Measurements from ENCODE around the gene BTBD16. TPM values are rescaled to one million over a fixed set of nuclear protein-coding genes. Genes with fewer than 3 reads are reported as not detected.

Gene BTBD16
- total RNA-seq, 2 donors from 2014 or later = not detected

- WGBS, 2 donors = 54 to 70% methylated on average over 7 to 8 of the region's 8 CpGs
Observed at GRCh38 chr10:122296363-122297120, 25.4 kb downstream of the BTBD16 start.

GRCh38 chr10:122297583-122297982 lies 26.5 kb downstream of the BTBD16 start:
- TF ChIP-seq POLR2A (IDR thresholded peaks at IDR 0.05) (no peak), CTCF (IDR thresholded peaks at IDR 0.05) (no peak)
- 63 to 66% methylated on average over 8 of the region's 8 CpGs for WGBS, 2 donors

More at GRCh38 chr10:122296363-122297120, 25.4 kb downstream of the BTBD16 start:
- Histone ChIP-seq H3K27ac (no peak overlapping the region), H3K4me1 (peaks cover 13% of the 10 kb centered on the region), H3K27me3 (no peaks in the 10 kb centered on the region), H3K9me3 (no peaks in the 10 kb centered on the region), H3K36me3 (replicated peaks in 1 of 2; ENCODE audit: insufficient read depth in 1 of 2, low read depth in 2 of 2) (no peaks in the 10 kb centered on the region), H3K4me3 (no peak overlapping the region)
- no peak for TF ChIP-seq POLR2A (IDR thresholded peaks at IDR 0.05)
- no peak for TF ChIP-seq CTCF (IDR thresholded peaks at IDR 0.05)
- intact Hi-C loops (cut with DNase I) = loop anchor here (5.0 kb wide), 2 partner anchors 141 to 271 kb away; no protein-coding TSS in a partner anchor
- no peak for ATAC-seq
- no peak for DNase-seq

GRCh38 chr10:122298206-122298597 lies 27.1 kb downstream of the BTBD16 start:
- peaks cover 13% of the 10 kb centered on the region for H3K4me1 ChIP-seq
- WGBS, 2 donors = 56 to 73% methylated on average over 6 of the region's 6 CpGs
- DNase-seq (no peak), ATAC-seq (no peak)
- no peaks in the 10 kb centered on the region for H3K36me3 ChIP-seq (replicated peaks in 1 of 2; ENCODE audit: insufficient read depth in 1 of 2, low read depth in 2 of 2)
- no peak overlapping the region for H3K4me3 ChIP-seq
- intact Hi-C loops (cut with DNase I) = loop anchor here (5.0 kb wide), 2 partner anchors 139 to 269 kb away; no protein-coding TSS in a partner anchor
- H3K27ac ChIP-seq = no peak overlapping the region
- H3K27me3 ChIP-seq = no peaks in the 10 kb centered on the region
- H3K9me3 ChIP-seq = no peaks in the 10 kb centered on the region
- TF ChIP-seq POLR2A (IDR thresholded peaks at IDR 0.05) = no peak
- no peak for TF ChIP-seq CTCF (IDR thresholded peaks at IDR 0.05)

More at GRCh38 chr10:122297583-122297982, 26.5 kb downstream of the BTBD16 start:
- Histone ChIP-seq H3K27me3 (no peaks in the 10 kb centered on the region), H3K9me3 (no peaks in the 10 kb centered on the region), H3K4me3 (no peak overlapping the region), H3K27ac (no peak overlapping the region), H3K36me3 (replicated peaks in 1 of 2; ENCODE audit: insufficient read depth in 1 of 2, low read depth in 2 of 2) (no peaks in the 10 kb centered on the region), H3K4me1 (peaks cover 13% of the 10 kb centered on the region)
- ATAC-seq = no peak
- no peak for DNase-seq
- intact Hi-C loops (cut with DNase I) = loop anchor here (5.0 kb wide), 2 partner anchors 140 to 270 kb away; no protein-coding TSS in a partner anchor

GRCh38 chr10:122298598-122299301 lies 27.7 kb downstream of the BTBD16 start:
- Histone ChIP-seq H3K36me3 (replicated peaks in 1 of 2; ENCODE audit: insufficient read depth in 1 of 2, low read depth in 2 of 2) (no peaks in the 10 kb centered on the region), H3K4me3 (no peak overlapping the region), H3K27me3 (no peaks in the 10 kb centered on the region), H3K4me1 (peaks cover 13% of the 10 kb centered on the region), H3K9me3 (no peaks in the 10 kb centered on the region), H3K27ac (no peak overlapping the region)
- intact Hi-C loops (cut with DNase I) = loop anchor here (5.0 kb wide), 2 partner anchors 139 to 269 kb away; no protein-coding TSS in a partner anchor
- DNase-seq (peak; percentile 79 to 83 (median 80)), ATAC-seq (peak; percentile 96)
- 22 to 23% methylated on average over 13 to 15 of the region's 15 CpGs for WGBS, 2 donors
- no peak for TF ChIP-seq POLR2A (IDR thresholded peaks at IDR 0.05)
- peak; percentile 77 to 95 (median 91) for TF ChIP-seq CTCF (IDR thresholded peaks at IDR 0.05)

Data from body of pancreas (tissue), 4 donors.